ENCODE data around the gene CANT1.

GRCh38 chr17:79039886-79040285 lies 30.3 kb upstream of the CANT1 start:
- TF ChIP-seq CTCF (IDR thresholded peaks at IDR 0.05) (no peak), POLR2A (IDR thresholded peaks at IDR 0.05) (no peak)
